DOHH2 (cell line): ENCODE results near the gene ZNF627.
"Not testable (repeated sequence)": the region's sequence is repeated elsewhere in the genome, so short reads cannot be mapped to it uniquely, and the experiment has no call there.

Experiments used
- EZH2phosphoT487 ChIP-seq: fragments of 200-600 bp; sonication (generic); IDR thresholded peaks from 2 replicates; pipeline ENCODE4 v1.6.1; 2017; ENCODE audit warnings: borderline replicate concordance, mild to moderate bottlenecking, antibody characterized with exemption, low read length, moderate library complexity, mixed read lengths
- TF ChIP-seq, protein P1 (sequence below): fragments of 200-600 bp; sonication (generic); IDR thresholded peaks from one replicate; pipeline ENCODE4 v1.5.1; 2014; ENCODE audit warnings: antibody characterized with exemption, mild to moderate bottlenecking, low read depth, low read length; ENCODE audit not compliant: poor library complexity, severe bottlenecking

DNA sequence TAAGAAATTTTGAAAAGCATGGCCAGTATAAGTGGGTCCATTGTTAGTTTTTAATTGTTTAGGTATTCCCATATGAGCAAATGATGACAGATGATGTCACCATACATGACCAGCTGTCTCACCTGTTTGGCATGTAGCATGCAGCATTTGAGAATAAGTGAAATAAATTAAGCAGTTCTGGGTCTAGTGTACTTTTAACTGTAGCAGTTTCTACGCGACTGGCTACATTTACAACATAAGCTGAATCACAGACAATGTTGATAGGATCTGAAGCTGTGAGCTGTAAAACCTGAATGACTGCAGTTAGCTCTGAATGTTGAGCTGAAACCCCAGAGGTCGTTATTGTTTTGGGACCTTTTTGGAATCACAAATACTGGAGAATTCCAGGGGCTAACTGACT is 25.1 kb downstream of the ZNF627 start:
- TF ChIP-seq, protein P1, sequence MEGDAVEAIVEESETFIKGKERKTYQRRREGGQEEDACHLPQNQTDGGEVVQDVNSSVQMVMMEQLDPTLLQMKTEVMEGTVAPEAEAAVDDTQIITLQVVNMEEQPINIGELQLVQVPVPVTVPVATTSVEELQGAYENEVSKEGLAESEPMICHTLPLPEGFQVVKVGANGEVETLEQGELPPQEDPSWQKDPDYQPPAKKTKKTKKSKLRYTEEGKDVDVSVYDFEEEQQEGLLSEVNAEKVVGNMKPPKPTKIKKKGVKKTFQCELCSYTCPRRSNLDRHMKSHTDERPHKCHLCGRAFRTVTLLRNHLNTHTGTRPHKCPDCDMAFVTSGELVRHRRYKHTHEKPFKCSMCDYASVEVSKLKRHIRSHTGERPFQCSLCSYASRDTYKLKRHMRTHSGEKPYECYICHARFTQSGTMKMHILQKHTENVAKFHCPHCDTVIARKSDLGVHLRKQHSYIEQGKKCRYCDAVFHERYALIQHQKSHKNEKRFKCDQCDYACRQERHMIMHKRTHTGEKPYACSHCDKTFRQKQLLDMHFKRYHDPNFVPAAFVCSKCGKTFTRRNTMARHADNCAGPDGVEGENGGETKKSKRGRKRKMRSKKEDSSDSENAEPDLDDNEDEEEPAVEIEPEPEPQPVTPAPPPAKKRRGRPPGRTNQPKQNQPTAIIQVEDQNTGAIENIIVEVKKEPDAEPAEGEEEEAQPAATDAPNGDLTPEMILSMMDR = not testable (repeated sequence)
- TF ChIP-seq EZH2phosphoT487 = not testable (repeated sequence)
